DMS 273 treated with DMSO at 0.1 percent for 48 hours (cell line): ENCODE measurements around the gene KTI12.

Experiments
- DNase-seq: peaks from one replicate; lab custom pipeline; 2025; lab: John Stamatoyannopoulos, UW

The KTI12 gene

DNA sequence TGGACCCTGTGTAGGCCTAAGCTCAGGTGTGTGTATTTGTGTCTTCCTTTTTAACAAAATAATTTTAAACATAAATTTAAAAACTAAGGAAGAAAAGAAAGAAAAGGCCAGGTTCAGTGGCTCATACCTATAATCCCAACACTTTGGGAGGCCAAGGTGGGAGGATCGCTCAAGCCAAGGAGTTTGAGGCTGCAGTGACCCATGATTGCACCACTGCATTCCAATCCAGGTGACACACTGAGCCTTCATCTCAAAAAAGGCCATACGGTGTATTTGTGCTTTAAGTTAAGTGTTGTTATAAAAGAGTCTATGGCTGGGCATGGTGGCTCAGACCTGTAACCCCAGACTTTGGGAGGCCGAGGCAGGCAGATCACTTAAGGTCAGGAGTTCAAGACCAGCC is 51.4 kb downstream of the KTI12 start:
- no peak for DNase-seq
